HG02943 (cell line): Measurements from ENCODE around the gene CD82.

ENCODE experiments used
- ATAC-seq: cut with Tn5 transposase; IDR thresholded peaks from one replicate; pipeline ENCODE4 v1.9.1; 2021; ENCODE audit warnings: mild to moderate bottlenecking, low read depth, moderate library complexity; ENCODE audit not compliant: unreplicated experiment

Gene CD82

DNA sequence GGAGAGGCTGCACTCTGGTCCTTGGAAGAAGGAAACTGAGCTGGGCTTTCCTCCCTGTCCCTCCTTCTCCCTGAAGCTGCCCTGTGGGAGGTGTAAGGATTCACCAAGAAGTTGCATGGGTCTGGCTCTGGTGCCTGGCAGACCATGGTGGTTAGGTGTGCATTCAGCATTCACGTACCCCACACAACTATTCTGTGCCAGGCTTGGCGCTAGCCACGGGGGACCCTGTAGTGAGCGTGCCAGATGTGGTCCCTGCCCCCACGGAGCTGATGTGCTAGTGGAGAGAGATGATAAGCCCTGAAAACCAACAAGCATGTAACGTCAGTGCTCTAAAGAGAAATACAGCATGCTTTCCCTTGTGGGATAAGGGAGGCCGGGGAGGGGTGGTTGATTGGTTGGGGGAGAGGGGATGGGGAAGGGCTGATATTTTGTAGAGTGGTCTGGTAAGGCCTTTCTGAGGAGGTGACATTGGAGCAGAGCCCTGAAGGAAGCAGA, 48.9 kb downstream of the CD82 start:
- no peak for ATAC-seq

DNA sequence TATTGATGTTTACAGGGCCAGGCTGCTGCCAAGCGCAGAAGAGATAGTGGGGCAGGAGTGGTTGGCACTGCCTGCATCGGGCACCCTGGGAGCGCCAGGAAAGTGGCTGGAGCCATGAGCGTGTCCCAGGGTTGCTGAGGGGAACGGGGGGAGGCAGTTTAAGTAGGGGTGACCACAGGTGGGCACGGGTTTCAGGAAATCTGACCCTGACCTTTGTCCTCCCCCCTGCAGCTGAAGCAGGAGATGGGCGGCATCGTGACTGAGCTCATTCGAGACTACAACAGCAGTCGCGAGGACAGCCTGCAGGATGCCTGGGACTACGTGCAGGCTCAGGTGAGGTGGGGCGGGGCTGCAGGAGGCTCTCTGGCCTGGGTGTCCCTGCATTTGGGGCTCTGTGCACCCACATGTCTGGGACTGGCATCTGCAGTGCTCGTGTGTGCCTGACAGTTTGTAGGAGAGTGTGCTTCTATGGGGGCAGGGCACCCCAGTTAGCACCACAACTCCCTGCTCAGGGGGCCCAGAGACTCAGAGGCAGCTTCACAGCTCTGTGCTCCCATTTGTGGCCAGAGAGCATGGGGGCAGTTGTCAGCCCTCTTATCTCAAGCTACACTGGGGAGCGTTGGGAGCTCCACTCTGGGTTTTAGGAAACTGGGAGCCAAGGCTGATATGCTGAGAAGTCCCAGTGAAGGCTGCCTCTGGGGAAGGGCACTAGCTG, 49.7 kb downstream of the CD82 start:
- ATAC-seq, result no peak

DNA sequence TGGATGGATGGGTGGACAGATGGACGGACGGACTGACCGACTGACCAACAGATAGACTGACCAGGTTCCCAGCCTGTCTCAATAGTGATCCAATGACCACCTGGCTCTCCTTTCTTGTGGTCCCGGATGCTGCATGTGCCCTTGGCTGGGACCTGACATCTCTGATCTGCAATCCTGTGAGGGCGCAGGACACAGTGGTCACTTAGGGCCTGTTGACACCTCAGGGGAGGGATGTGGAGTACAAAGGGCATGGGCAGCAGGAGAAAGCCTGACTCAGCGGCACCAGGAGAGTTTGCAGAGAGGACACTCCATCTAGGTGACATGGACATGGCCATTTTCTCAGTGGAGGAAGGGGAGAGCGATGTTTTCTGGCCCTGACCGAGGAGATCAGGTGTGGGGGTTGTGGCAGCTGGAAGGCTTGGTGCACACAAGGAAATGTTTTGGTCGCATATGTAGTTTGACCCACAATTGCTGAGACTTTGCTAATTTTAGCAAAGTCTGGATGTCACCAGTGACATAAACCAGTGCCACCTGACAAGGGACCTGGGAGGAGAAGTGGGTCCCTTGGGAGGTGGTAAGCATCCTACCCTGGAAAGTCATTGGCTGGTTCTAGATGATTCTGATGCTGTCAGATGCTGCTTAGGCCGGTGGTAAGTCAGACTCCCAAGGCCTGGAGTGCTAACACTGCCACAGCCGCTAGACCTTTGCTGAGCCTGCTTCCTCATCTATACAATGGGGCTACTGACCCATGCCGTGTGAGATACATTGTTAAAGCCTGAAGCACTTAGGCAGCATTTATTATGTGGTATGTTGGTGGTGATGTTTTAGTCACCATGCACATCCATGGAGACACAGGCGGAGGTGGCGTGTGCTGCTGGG, 50.7 kb downstream of the CD82 start:
- ATAC-seq, result no peak

DNA sequence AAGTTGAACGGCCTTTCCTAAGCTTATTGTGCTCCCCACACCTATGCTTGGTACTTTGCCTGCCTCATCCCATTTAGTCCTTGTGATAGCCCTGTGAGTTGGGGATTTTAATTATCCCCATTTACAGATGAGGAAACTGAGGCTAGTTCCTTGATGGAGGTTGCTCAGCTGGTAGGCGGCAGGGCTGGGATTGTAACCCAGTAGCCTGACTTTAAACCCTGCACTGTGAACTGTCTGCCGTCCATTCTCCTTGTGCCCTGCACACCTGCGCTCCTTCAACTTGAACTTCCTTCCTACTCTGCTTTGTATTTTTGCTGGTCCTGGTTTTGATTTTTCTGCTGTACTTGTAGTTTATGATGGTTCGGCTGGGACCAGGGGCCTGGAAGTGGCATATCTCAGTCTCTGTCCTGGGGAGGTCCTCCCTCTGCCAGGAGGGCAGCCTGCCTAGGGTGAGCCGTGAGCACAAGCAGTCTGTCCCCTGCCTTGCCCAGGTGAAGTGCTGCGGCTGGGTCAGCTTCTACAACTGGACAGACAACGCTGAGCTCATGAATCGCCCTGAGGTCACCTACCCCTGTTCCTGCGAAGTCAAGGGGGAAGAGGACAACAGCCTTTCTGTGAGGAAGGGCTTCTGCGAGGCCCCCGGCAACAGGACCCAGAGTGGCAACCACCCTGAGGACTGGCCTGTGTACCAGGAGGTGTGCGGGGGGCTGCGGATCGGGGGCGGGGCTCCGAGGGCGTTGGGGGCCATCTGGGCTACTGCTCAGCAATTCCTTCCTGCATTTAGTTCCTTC, 52.4 kb downstream of the CD82 start:
- no peak for ATAC-seq

DNA sequence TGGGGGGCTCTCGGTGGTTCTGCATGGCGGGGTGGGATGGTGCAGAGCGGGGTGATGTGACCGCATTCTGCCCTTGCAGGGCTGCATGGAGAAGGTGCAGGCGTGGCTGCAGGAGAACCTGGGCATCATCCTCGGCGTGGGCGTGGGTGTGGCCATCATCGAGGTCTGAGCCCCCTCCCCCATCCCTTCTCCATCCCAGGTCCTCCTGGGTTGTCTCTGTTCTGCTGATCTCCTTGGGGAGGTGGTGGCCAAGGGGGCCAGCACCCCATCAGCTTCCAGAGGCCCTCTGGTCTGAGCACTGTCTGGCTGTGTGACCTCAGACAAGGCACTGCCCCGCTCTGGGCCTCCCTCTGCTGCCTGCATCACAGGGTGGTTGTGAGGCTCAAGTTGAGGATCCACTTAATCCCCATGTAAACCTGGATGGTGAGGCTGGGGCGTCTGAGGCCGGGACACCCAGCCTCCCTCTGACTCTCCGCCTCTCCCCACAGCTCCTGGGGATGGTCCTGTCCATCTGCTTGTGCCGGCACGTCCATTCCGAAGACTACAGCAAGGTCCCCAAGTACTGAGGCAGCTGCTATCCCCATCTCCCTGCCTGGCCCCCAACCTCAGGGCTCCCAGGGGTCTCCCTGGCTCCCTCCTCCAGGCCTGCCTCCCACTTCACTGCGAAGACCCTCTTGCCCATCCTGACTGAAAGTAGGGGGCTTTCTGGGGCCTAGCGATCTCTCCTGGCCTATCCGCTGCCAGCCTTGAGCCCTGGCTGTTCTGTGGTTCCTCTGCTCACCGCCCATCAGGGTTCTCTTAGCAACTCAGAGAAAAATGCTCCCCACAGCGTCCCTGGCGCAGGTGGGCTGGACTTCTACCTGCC, 53.3 kb downstream of the CD82 start:
- ATAC-seq, result no peak

DNA sequence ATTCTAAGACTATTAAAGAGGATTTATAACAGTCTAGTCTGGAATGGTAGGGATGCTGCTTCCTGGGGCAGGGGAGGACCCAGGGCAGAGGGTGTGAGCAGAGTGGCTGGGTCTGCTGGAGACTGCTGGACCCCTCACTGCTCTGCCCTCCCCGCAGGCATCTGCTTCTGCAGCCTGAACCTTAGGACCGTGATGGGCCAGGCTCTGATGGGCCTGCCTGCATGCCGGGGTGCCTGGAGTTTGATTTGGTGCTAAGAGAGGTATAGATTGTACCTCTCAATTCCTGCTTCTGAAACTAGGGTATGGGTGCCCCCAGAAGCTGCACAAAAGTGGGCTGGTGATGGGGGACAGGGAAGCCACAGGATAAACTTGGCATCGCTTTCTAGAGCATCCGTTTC, 54.9 kb downstream of the CD82 start:
- no peak for ATAC-seq

DNA sequence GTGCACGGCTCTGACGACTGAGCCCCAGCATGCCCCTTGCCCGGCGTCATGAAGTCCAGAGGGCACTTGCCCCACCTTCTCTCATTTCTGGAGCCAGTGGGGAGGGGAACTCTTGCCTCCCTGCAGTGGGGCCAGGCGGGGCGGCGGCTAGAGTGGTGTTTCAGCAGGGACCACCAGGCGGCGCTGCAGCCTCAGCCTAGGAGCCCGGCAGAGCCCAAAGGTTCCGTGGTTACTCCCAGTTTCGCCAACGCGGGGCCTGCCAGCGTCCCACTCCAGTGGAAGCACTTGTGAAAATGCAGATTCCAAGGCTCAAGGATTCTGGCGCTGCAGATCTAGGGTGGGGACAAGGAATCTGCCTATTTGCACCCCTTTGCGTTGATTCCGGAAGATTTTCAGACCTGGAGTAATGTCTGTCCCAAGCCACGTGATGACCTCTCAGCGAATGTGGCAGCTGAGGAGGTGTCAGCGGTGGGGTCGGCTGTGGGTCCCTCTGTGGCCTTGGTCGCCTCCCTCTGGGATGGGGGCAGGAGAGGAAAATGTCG, 55.7 kb downstream of the CD82 start:
- ATAC-seq, result no peak

DNA sequence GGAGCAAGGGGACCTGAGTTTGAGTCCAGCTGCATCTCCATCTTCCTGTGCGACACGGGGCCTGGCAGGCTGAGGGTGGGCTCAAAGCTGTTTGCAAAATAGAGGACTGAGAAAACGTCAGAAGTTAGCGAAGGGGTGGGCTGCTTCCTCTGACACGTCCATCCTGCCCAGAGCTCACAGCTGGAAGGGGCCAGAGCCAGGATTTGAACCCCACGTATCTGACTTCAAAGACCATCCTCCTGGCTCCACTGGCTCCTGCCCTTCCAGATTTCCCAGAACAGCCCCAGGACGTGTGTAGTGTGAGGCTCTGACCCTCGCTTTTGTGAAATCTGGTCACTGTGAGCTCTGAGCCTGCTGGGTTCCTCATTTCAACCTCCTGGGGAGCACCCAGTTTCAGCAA, 56.3 kb downstream of the CD82 start:
- no peak for ATAC-seq

DNA sequence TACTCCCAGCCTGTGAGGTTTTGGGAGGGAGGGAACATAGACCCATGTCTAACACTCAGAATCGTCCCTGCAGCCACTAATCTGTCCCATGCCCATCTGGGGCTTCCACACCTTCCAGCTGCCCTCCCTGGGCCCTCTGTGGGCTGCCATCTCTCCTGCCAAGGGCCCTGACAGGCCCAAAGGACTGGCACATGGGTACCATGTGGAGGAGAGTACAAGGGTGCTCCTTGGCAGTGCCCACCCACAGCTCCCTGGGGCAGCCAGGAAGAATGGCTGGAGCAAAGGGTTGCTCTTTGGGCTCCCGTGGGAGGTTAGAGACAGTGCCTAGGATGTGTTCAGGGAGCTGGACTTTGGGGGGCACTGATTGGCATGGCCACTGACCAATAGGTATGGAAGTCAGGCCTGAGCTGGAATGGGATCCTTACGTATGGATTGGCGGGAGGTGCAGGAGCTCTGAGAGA, 56.8 kb downstream of the CD82 start:
- ATAC-seq, result no peak

DNA sequence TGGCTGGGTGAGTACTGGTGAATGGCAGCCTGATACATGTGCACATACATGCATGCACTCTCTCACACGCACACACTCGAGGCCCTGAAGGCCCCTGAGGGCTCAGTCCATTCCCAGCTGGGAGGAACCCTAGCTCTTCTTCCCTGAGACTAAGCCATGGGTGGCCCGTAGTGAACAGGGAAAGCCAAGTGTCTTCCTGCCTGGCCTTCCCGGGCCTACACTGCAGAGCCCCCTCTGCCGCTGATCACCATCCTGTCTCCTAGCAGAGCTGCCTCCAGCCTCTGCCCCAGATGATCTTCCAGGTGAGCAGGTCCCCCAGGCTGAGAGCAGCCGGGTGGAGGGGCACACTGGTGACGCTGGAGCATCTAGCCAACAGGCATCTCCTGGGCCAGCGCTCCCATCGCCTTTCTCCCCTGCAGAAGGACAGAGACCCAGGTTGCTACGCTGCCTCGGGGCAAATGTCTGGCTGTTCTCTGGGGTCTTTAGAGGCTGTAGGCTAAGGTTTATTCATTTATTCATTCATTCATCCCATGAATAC, 57.3 kb downstream of the CD82 start:
- ATAC-seq, result no peak

DNA sequence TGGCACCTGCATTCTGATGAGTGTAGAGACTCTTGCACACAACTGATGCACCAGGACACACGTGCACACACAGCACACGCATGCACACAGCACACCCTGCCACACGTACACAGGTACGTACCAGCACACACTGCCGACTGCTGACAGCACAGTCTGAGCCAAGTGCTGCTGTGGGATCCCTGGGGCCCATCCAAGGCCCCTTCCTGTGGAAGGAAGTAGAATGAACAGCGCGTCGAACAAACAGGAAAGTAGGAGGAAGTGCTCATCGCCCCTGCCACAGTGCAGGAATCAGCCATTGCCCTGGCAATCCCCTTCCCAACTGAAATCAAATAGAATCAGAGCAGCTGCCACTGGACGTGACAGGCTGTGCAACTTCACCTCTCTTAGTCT, 57.9 kb downstream of the CD82 start:
- ATAC-seq, result no peak

DNA sequence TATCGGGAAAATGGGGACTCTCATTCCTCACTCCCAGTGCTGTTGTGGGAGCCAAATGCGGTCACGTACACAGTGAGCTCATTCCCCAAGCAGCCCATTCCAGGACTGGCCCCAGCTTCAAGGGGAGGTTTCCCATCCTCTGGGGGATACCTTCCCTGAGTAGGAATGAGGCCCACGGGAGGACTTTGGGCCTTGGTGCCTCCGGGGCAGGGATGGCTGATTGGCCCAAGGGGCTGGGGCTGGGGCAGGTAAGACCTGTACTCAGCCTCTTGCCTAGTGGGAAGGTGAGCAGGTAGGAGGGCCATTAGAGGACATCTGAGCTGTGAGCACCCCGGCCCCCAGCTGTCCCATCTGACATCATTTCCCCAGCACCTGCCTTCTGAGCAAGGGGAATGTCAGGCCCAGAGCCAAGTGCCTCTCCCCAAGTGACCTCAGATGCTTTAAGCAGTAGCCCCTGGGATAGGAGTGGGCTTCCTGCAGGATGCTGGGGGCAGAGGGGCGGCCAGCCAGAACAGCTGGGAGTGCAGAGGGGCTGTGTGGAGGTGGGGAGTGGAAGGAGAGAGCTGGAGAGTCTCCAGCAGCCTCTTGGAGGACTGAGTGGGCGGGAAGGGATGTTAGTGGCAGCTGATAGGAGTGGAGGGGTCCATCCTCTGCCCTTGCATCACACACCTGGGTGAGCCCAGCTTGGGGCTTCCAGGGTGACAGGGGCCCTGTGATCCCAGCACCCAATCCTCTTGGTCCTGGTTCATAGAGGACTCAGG, 58.4 kb downstream of the CD82 start:
- ATAC-seq, result no peak

DNA sequence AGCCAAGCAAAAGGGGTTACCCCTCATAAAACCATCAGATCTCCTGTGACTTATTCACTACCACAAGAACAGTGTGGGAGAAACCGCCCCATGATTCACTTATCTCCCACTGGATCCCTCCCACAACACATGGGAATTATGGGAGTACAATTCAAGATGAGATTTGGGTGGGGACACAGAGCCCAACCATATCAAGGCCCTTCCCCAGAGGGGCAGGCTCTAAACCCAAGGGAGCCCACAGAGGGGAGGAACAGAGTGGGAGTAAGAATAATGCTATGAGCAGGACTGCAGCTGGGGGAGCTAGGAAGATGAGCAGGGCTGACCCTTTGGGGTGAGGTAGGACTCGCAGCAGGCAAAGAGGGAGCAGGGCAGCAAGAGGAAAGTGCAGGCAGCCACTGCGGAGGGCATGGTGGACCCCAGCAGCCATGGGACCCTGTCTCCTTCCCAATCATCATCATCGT, 59.3 kb downstream of the CD82 start:
- no peak for ATAC-seq

DNA sequence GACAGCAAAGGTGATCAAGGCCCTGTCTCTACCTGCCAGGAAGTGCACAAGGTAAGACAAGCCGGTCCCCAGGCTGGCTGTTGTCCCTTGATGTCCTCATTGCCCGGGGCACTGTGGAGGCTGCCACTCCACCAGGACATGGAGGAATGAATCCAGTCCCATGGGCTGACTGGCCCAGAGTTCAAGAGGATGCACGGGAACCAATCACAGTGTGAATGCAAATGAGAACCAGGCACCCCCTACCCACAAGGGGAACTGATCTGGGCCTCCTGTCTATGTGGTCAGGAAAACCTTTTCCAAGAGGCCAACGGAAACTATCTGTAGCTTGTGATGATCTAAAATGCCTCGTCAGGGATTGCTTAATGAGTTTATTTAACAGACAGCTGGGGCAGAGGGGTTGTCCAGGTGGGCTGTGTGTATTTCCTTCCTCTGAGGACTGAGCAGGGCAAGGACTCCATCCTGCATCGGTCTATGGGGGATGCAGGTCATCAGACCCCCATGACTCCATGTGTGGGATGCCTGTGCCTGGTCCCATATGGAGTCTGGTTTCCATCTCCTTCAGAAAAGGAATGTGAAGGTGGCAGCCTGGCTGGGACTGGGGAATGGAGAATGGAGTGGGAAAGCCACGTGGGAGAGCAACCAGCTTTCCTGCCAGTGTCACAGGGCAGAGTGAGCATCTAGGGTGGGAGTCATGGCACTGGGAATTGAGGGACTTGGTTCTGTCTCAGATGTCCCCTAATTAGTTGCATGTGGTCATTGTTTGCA, 60.5 kb downstream of the CD82 start:
- no peak for ATAC-seq

DNA sequence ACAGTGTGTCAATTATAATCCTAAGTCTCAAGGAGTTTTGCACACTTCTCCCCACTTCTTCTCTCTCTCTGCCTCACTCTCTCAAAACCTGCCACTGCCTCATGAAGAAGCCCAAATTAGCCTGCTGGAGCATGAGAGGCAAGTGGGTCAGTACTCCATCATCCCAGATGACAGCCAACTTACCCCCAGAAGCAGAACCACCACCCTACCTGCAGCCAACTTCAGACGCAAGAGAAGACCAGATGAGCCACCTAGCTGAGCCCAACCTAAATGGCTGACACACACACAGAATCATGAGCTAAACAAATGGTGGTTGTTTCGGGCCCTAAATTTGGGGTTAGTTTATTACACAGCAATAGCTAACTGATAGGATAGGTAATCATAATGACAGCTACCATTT, 61.2 kb downstream of the CD82 start:
- ATAC-seq, result no peak

DNA sequence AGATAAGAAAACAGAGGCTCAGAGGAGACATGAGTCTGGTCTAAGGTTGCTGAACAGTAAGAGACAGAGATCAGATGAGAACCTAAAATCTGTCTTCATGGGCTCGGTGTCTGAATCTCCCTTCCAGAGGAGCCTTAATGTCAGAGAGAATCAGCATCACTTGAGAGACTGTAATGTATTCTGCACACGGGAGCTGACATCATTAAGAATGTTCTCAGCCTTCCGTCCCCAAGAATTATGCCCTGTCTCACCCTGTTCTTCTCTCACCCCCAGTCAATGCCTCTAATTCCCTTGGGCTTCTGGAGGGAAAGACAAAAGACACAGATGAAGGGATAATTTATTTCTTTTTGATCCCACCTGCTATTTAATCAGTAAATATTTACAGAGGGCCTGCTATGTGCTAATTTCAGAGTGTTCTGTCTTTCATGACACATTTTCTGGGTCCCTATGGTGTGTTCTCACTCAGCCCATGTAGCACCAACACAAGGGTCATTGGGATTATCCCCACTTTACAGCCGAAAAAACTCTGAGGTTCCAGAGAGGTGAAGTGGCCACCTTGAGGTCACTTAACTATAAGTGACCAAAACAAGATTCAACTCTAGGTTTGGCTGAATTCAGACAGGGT, 61.8 kb downstream of the CD82 start:
- no peak for ATAC-seq

DNA sequence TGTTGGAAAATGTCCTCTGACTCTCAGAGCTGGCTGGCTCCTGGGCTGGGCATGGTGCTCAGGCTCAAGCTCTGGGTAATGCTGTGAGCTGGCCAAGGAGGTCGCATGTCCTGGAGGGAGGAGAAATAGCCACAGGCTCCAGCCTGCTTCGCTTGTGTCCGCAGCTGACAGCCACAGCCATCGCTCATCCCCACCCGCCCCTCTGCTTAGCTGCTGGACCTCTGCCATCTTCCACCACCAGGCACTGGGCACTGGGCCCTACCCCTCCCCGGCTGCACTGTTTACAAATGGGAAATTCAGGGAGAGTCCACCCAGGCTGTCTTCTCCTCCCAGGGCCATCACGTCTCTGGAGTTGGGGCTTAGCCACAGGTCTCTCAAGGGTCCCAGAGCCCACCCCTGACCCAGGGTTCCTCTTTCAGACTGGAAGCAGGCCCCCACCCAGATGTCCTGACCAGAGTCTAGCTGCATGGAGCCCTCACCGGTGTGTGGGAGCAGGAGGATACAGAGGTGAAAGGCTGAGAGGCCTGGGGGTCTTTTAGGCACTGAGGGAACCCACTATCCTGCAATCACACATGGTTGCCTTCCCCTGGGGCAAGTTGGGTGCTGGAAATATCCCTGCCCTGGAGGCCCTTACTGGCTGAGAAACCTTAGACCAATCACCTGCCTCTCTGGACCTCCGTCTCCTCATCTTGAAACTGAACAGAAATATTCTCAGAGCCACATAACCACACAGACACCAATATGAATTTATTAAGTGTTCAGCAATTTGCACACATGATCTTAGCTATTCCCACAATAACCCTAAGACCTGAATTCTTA, 62.7 kb downstream of the CD82 start:
- no peak for ATAC-seq
